ENCODE measurements around the gene SNRPD3.
"Not testable (repeated sequence)": the region's sequence is repeated elsewhere in the genome, so short reads cannot be mapped to it uniquely, and the experiment has no call there.

SNRPD3 gene

GRCh38 chr22:24552503-24553286 lies 3.1 kb upstream of the SNRPD3 start:
- H3K9me3 ChIP-seq (ENCODE audit: control insufficient read depth, insufficient read depth, low read length); H3K27ac ChIP-seq (ENCODE audit: low read depth, low read length); H3K27me3 ChIP-seq (ENCODE audit: control insufficient read depth, insufficient read depth, low read length); H3K4me3 ChIP-seq (ENCODE audit: low read depth, low read length); H3K9ac ChIP-seq (ENCODE audit: low read depth, low read length): not testable (repeated sequence)
- Histone ChIP-seq H3K4me1 (ENCODE audit: control insufficient read depth, insufficient read depth, low read length) (peaks cover 16% of the 10 kb centered on the region), H3K36me3 (ENCODE audit: control insufficient read depth, insufficient read depth, low read length) (peaks cover 29% of the 10 kb centered on the region)

- H3K9ac ChIP-seq (ENCODE audit: low read depth, low read length), result peak overlapping the region; percentile 87; the same call in 1 of the 2 replicates
- no peaks in the 10 kb centered on the region for H3K27me3 ChIP-seq (ENCODE audit: control insufficient read depth, insufficient read depth, low read length)
- H3K27ac ChIP-seq (ENCODE audit: low read depth, low read length), result no peak overlapping the region
- no peaks in the 10 kb centered on the region for H3K9me3 ChIP-seq (ENCODE audit: control insufficient read depth, insufficient read depth, low read length)
- H3K4me3 ChIP-seq (ENCODE audit: low read depth, low read length), result peak overlapping the region; percentile 92
- peaks cover 16% of the 10 kb centered on the region for H3K4me1 ChIP-seq (ENCODE audit: control insufficient read depth, insufficient read depth, low read length)
- peaks cover 29% of the 10 kb centered on the region for H3K36me3 ChIP-seq (ENCODE audit: control insufficient read depth, insufficient read depth, low read length)
Measured at GRCh38 chr22:24553597-24554312, 2.0 kb upstream of the SNRPD3 start.

- H3K4me3 ChIP-seq (ENCODE audit: low read depth, low read length), result peak within 1 kb of the TSS; percentile 94
- peaks cover 35% of the 10 kb centered on the region for H3K36me3 ChIP-seq (ENCODE audit: control insufficient read depth, insufficient read depth, low read length)
- H3K9me3 ChIP-seq (ENCODE audit: control insufficient read depth, insufficient read depth, low read length), result no peaks in the 10 kb centered on the region
- peaks cover 16% of the 10 kb centered on the region for H3K4me1 ChIP-seq (ENCODE audit: control insufficient read depth, insufficient read depth, low read length)
- H3K27me3 ChIP-seq (ENCODE audit: control insufficient read depth, insufficient read depth, low read length), result no peaks in the 10 kb centered on the region
- H3K9ac ChIP-seq (ENCODE audit: low read depth, low read length), result peak within 1 kb of the TSS; percentile 95
- peak within 1 kb of the TSS; percentile 97 for H3K27ac ChIP-seq (ENCODE audit: low read depth, low read length)
Measured at GRCh38 chr22:24554313-24555164, 1.3 kb upstream of the SNRPD3 start, which contains the start of gene GUCD1. Gene GUCD1, minus strand, starts transcription at chr22:24555138. Its CDS starts 147 bp downstream, at chr22:24554991.

- Histone ChIP-seq H3K4me1 (ENCODE audit: control insufficient read depth, insufficient read depth, low read length) (peaks cover 9% of the 10 kb centered on the region; the same call in 1 of the 2 replicates), H3K27me3 (ENCODE audit: control insufficient read depth, insufficient read depth, low read length) (no peaks in the 10 kb centered on the region), H3K9ac (ENCODE audit: low read depth, low read length) (no peak overlapping the region), H3K9me3 (ENCODE audit: control insufficient read depth, insufficient read depth, low read length) (no peaks in the 10 kb centered on the region), H3K4me3 (ENCODE audit: low read depth, low read length) (no peak overlapping the region), H3K27ac (ENCODE audit: low read depth, low read length) (no peak overlapping the region), H3K36me3 (ENCODE audit: control insufficient read depth, insufficient read depth, low read length) (peaks cover 63% of the 10 kb centered on the region)
Measured at GRCh38 chr22:24559471-24559870, 3.7 kb downstream of the SNRPD3 start.

- H3K4me3 ChIP-seq (ENCODE audit: low read depth, low read length), result no peak overlapping the region
- H3K36me3 ChIP-seq (ENCODE audit: control insufficient read depth, insufficient read depth, low read length), result peaks cover 83% of the 10 kb centered on the region
- H3K9me3 ChIP-seq (ENCODE audit: control insufficient read depth, insufficient read depth, low read length), result no peaks in the 10 kb centered on the region
- H3K27me3 ChIP-seq (ENCODE audit: control insufficient read depth, insufficient read depth, low read length), result no peaks in the 10 kb centered on the region
- no peak overlapping the region for H3K27ac ChIP-seq (ENCODE audit: low read depth, low read length)
- no peaks in the 10 kb centered on the region for H3K4me1 ChIP-seq (ENCODE audit: control insufficient read depth, insufficient read depth, low read length)
- no peak overlapping the region for H3K9ac ChIP-seq (ENCODE audit: low read depth, low read length)
Measured at GRCh38 chr22:24563246-24563645, 7.4 kb downstream of the SNRPD3 start.

GRCh38 chr22:24564376-24565058 lies 8.7 kb downstream of the SNRPD3 start:
- Histone ChIP-seq H3K4me3 (ENCODE audit: low read depth, low read length) (no peak overlapping the region), H3K9me3 (ENCODE audit: control insufficient read depth, insufficient read depth, low read length) (no peaks in the 10 kb centered on the region), H3K36me3 (ENCODE audit: control insufficient read depth, insufficient read depth, low read length) (peaks cover 81% of the 10 kb centered on the region), H3K9ac (ENCODE audit: low read depth, low read length) (no peak overlapping the region), H3K27me3 (ENCODE audit: control insufficient read depth, insufficient read depth, low read length) (no peaks in the 10 kb centered on the region), H3K4me1 (ENCODE audit: control insufficient read depth, insufficient read depth, low read length) (no peaks in the 10 kb centered on the region), H3K27ac (ENCODE audit: low read depth, low read length) (no peak overlapping the region)

- H3K9me3 ChIP-seq (ENCODE audit: control insufficient read depth, insufficient read depth, low read length), result no peaks in the 10 kb centered on the region
Measured at GRCh38 chr22:24565077-24565476, 9.3 kb downstream of the SNRPD3 start.

GRCh38 chr22:24566899-24567511 lies 11.2 kb downstream of the SNRPD3 start:
- Histone ChIP-seq H3K4me3 (ENCODE audit: low read depth, low read length) (no peak overlapping the region), H3K9me3 (ENCODE audit: control insufficient read depth, insufficient read depth, low read length) (no peaks in the 10 kb centered on the region), H3K27me3 (ENCODE audit: control insufficient read depth, insufficient read depth, low read length) (no peaks in the 10 kb centered on the region), H3K4me1 (ENCODE audit: control insufficient read depth, insufficient read depth, low read length) (no peaks in the 10 kb centered on the region), H3K36me3 (ENCODE audit: control insufficient read depth, insufficient read depth, low read length) (peaks cover 88% of the 10 kb centered on the region), H3K27ac (ENCODE audit: low read depth, low read length) (no peak overlapping the region), H3K9ac (ENCODE audit: low read depth, low read length) (no peak overlapping the region)

More at GRCh38 chr22:24565077-24565476, 9.3 kb downstream of the SNRPD3 start:
- Histone ChIP-seq H3K27ac (ENCODE audit: low read depth, low read length) (no peak overlapping the region), H3K27me3 (ENCODE audit: control insufficient read depth, insufficient read depth, low read length) (no peaks in the 10 kb centered on the region), H3K4me1 (ENCODE audit: control insufficient read depth, insufficient read depth, low read length) (no peaks in the 10 kb centered on the region), H3K4me3 (ENCODE audit: low read depth, low read length) (no peak overlapping the region), H3K36me3 (ENCODE audit: control insufficient read depth, insufficient read depth, low read length) (peaks cover 83% of the 10 kb centered on the region), H3K9ac (ENCODE audit: low read depth, low read length) (no peak overlapping the region)

- H3K9me3 ChIP-seq (ENCODE audit: control insufficient read depth, insufficient read depth, low read length), result no peaks in the 10 kb centered on the region
- H3K36me3 ChIP-seq (ENCODE audit: control insufficient read depth, insufficient read depth, low read length), result peaks cover 90% of the 10 kb centered on the region
- H3K4me3 ChIP-seq (ENCODE audit: low read depth, low read length), result no peak overlapping the region
- no peak overlapping the region for H3K27ac ChIP-seq (ENCODE audit: low read depth, low read length)
- H3K4me1 ChIP-seq (ENCODE audit: control insufficient read depth, insufficient read depth, low read length), result no peaks in the 10 kb centered on the region
- H3K27me3 ChIP-seq (ENCODE audit: control insufficient read depth, insufficient read depth, low read length), result no peaks in the 10 kb centered on the region
- H3K9ac ChIP-seq (ENCODE audit: low read depth, low read length), result no peak overlapping the region
Measured at GRCh38 chr22:24567668-24568067, 11.9 kb downstream of the SNRPD3 start.

GRCh38 chr22:24571266-24571665 lies 15.5 kb downstream of the SNRPD3 start:
- no peaks in the 10 kb centered on the region for H3K9me3 ChIP-seq (ENCODE audit: control insufficient read depth, insufficient read depth, low read length)

More at GRCh38 chr22:24571266-24571665, 15.5 kb downstream of the SNRPD3 start:
- Histone ChIP-seq H3K27me3 (ENCODE audit: control insufficient read depth, insufficient read depth, low read length) (no peaks in the 10 kb centered on the region), H3K4me1 (ENCODE audit: control insufficient read depth, insufficient read depth, low read length) (no peaks in the 10 kb centered on the region), H3K36me3 (ENCODE audit: control insufficient read depth, insufficient read depth, low read length) (peaks cover 84% of the 10 kb centered on the region), H3K9ac (ENCODE audit: low read depth, low read length) (no peak overlapping the region), H3K27ac (ENCODE audit: low read depth, low read length) (no peak overlapping the region), H3K4me3 (ENCODE audit: low read depth, low read length) (no peak overlapping the region)
